Testis (tissue), 2 donors: Measurements from ENCODE around the gene POLR3E.

Experiments used
- CTCF ChIP-seq, 3 experiments: fragments of 450-650 bp in 2 of 3; fragments of 200-600 bp in 1 of 3; sonication (generic) in 1 of 3; IDR thresholded peaks; one replicate each; pipeline ENCODE4 v1.5.1; 2016 to 2019; ENCODE audit warnings: antibody characterized with exemption in 3 of 3, mild to moderate bottlenecking in 2 of 3, moderate library complexity in 1 of 3
- POLR2A ChIP-seq: fragments of 450-650 bp; IDR thresholded peaks from one replicate; pipeline ENCODE4 v1.6.1; 2017; ENCODE audit warnings: antibody characterized with exemption, mild to moderate bottlenecking, moderate library complexity

GRCh38 chr16:22355487-22355908 is 58.3 kb downstream of the POLR3E start:
- TF ChIP-seq CTCF (IDR thresholded peaks at IDR 0.05) (no peak), POLR2A (no peak)
